Measurements from ENCODE around the gene FOXP2.

FOXP2 gene

DNA sequence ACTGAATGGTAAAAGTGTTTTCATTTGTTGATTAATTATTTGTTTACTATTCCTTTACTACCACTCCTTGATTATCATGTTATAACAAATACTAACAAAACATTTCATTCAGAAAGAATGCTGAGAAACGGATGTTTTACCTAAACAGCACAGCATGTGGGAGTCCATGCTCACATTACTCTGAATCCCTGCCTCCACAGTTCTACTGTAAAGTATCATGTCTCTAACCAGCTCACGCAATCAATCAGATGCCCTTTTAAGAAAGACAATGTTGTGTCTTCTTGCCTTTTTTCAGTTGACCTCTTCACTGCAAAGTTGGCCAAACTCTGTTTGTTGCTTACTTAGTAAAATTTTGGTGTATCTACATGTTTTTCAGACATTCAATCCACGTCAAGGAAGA lies 274.8 kb downstream of the FOXP2 start:
- Histone ChIP-seq H3K36me3 (ENCODE audit: control insufficient read depth, insufficient read depth, low read length) (no peaks in the 10 kb centered on the region), H3K27me3 (ENCODE audit: control insufficient read depth, insufficient read depth, low read length, poor library complexity, severe bottlenecking) (no peaks in the 10 kb centered on the region), H3K27ac (ENCODE audit: insufficient read depth, low read depth, low read length, poor library complexity, severe bottlenecking) (no peak overlapping the region), H3K9me3 (ENCODE audit: control insufficient read depth, low read length) (no peaks in the 10 kb centered on the region), H3K4me1 (ENCODE audit: control insufficient read depth, insufficient read depth, low read length) (no peaks in the 10 kb centered on the region), H3K4me3 (ENCODE audit: insufficient read depth, low read depth, low read length) (no peak overlapping the region)
- 53 to 54% methylated on average over 3 of the region's 3 CpGs for WGBS, 2 experiments

DNA sequence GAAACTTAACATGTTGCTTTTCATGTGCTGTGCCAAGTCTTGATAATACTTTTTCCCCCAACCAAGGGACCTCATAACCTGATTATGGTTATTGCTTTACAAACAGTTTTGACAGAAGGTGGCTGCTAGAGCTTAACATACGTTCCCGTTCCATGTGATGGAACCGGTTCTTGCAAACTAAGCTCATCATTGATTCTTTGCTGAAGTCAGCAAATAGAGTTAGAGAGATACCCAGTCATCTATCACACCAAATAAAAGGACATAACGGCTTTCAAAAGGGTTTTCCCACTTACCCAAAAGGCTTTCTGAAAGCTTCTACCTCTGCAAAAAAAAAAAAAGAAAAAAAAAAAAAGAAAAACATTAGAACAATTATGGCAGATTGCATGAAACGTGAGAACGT lies 277.0 kb downstream of the FOXP2 start:
- 91 to 93% methylated on average over 5 to 6 of the region's 6 CpGs for WGBS, 2 experiments
- no peak overlapping the region for H3K27ac ChIP-seq (ENCODE audit: insufficient read depth, low read depth, low read length, poor library complexity, severe bottlenecking)
- no peaks in the 10 kb centered on the region for H3K27me3 ChIP-seq (ENCODE audit: control insufficient read depth, insufficient read depth, low read length, poor library complexity, severe bottlenecking)
- H3K4me3 ChIP-seq (ENCODE audit: insufficient read depth, low read depth, low read length), result no peak overlapping the region
- H3K9me3 ChIP-seq (ENCODE audit: control insufficient read depth, low read length), result no peaks in the 10 kb centered on the region
- H3K36me3 ChIP-seq (ENCODE audit: control insufficient read depth, insufficient read depth, low read length), result no peaks in the 10 kb centered on the region
- H3K4me1 ChIP-seq (ENCODE audit: control insufficient read depth, insufficient read depth, low read length), result no peaks in the 10 kb centered on the region

DNA sequence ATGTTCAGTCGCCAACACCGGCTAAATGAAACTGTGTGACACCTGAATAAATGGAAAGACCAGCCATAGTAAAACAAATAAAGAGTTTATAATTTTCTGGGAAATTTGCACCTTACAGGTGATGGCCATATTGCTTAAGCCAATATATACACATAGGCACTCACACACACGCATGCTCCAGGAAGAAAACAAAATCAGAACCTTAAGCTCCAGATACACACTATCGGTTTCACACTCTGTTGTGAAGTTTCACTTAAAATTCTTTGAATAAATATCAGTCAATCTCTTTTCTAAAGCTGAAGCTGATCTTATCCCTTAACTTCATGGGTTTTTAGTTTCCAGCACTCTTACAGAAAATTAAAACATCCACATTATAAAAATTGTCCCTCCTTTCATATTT lies 280.6 kb downstream of the FOXP2 start:
- H3K4me1 ChIP-seq (ENCODE audit: control insufficient read depth, insufficient read depth, low read length), result no peaks in the 10 kb centered on the region
- H3K9me3 ChIP-seq (ENCODE audit: control insufficient read depth, low read length), result no peaks in the 10 kb centered on the region
- no peak overlapping the region for H3K4me3 ChIP-seq (ENCODE audit: insufficient read depth, low read depth, low read length)
- WGBS, 2 experiments, result 94 to 100% methylated on average over 4 of the region's 4 CpGs
- no peaks in the 10 kb centered on the region for H3K27me3 ChIP-seq (ENCODE audit: control insufficient read depth, insufficient read depth, low read length, poor library complexity, severe bottlenecking)
- no peak overlapping the region for H3K27ac ChIP-seq (ENCODE audit: insufficient read depth, low read depth, low read length, poor library complexity, severe bottlenecking)
- H3K36me3 ChIP-seq (ENCODE audit: control insufficient read depth, insufficient read depth, low read length), result no peaks in the 10 kb centered on the region

DNA sequence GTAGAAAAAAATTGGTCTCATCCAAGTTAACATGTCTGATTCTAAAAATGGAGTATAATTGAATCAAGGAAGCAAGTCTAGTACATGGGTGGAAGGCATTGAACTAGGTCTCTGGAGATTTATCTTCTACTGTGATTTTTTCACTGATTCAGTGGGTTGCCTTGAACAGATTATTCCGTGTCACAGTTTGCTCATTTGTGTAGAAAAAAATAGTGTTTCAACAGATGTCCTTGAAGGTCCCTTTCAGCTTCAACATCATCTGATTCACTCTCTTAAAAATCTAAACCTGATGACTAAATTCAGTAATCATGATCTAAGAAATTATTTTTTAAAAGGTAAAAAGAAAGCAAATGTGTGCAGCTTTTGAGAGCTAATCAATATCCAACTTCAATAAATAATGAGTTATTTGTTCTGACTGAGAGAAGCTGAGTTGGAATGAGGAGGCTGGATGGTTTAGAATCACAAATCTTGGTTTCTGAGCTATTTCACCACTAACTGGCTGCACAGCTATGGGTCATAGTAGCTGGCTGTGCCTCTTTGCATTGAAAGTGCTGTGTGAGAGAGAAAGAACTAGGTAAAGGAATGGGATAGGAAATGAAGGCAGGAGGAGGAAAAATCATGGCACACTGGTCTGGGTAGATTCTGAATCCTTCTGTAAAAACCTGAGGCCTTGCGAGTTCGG lies 285.8 kb downstream of the FOXP2 start:
- 92 to 100% methylated on average over 2 to 3 of the region's 3 CpGs for WGBS, 2 experiments
- Histone ChIP-seq H3K9me3 (ENCODE audit: control insufficient read depth, low read length) (no peaks in the 10 kb centered on the region), H3K4me3 (ENCODE audit: insufficient read depth, low read depth, low read length) (no peak overlapping the region), H3K36me3 (ENCODE audit: control insufficient read depth, insufficient read depth, low read length) (no peaks in the 10 kb centered on the region), H3K27me3 (ENCODE audit: control insufficient read depth, insufficient read depth, low read length, poor library complexity, severe bottlenecking) (no peaks in the 10 kb centered on the region), H3K27ac (ENCODE audit: insufficient read depth, low read depth, low read length, poor library complexity, severe bottlenecking) (no peak overlapping the region), H3K4me1 (ENCODE audit: control insufficient read depth, insufficient read depth, low read length) (no peaks in the 10 kb centered on the region)

DNA sequence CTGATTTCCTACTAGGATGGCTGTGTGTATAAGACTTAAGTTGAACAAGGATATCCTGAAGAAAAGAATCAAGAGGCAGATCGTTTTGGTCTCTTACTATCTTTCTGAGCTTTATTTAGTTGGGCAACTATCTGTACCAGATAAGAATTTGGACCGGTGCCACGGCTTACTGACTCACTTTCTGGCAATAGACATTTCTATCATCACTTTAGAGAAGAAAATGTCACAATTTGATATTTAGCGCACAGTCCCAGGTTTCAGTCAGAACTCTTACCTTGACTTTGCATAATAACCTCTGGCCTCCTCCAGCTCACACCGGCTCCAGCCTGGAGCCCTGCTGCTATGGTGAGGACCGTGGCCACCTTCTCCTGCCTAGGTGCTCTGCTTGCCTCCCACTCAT lies 289.1 kb downstream of the FOXP2 start:
- no peaks in the 10 kb centered on the region for H3K4me1 ChIP-seq (ENCODE audit: control insufficient read depth, insufficient read depth, low read length)
- no peak overlapping the region for H3K4me3 ChIP-seq (ENCODE audit: insufficient read depth, low read depth, low read length)
- no peaks in the 10 kb centered on the region for H3K36me3 ChIP-seq (ENCODE audit: control insufficient read depth, insufficient read depth, low read length)
- 93 to 97% methylated on average over 6 of the region's 6 CpGs for WGBS, 2 experiments
- H3K27me3 ChIP-seq (ENCODE audit: control insufficient read depth, insufficient read depth, low read length, poor library complexity, severe bottlenecking), result no peaks in the 10 kb centered on the region
- no peaks in the 10 kb centered on the region for H3K9me3 ChIP-seq (ENCODE audit: control insufficient read depth, low read length)
- no peak overlapping the region for H3K27ac ChIP-seq (ENCODE audit: insufficient read depth, low read depth, low read length, poor library complexity, severe bottlenecking)

DNA sequence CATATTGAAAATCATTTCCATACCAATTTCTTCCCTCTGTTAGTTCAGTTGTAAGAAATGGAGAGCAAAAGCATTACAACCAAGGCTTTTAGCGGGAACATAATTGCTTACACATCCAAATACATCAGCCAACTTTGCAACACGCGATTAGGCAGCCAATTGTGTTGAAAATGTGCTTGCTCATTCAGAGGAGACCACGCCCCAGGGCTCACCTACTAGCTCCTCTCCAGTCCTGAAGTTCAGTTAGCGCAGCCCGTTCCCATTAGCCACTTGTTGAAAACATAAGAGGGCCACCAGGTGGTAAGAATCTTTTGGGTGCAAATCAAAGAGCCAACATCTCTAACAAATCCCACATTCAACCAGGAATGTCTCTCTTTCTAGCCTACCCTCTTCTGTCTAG lies 294.0 kb downstream of the FOXP2 start:
- Histone ChIP-seq H3K9me3 (ENCODE audit: control insufficient read depth, low read length) (no peaks in the 10 kb centered on the region), H3K27ac (ENCODE audit: insufficient read depth, low read depth, low read length, poor library complexity, severe bottlenecking) (no peak overlapping the region), H3K27me3 (ENCODE audit: control insufficient read depth, insufficient read depth, low read length, poor library complexity, severe bottlenecking) (no peaks in the 10 kb centered on the region), H3K4me1 (ENCODE audit: control insufficient read depth, insufficient read depth, low read length) (no peaks in the 10 kb centered on the region), H3K36me3 (ENCODE audit: control insufficient read depth, insufficient read depth, low read length) (no peaks in the 10 kb centered on the region), H3K4me3 (ENCODE audit: insufficient read depth, low read depth, low read length) (no peak overlapping the region)
- 84 to 86% methylated on average over 6 of the region's 6 CpGs for WGBS, 2 experiments

DNA sequence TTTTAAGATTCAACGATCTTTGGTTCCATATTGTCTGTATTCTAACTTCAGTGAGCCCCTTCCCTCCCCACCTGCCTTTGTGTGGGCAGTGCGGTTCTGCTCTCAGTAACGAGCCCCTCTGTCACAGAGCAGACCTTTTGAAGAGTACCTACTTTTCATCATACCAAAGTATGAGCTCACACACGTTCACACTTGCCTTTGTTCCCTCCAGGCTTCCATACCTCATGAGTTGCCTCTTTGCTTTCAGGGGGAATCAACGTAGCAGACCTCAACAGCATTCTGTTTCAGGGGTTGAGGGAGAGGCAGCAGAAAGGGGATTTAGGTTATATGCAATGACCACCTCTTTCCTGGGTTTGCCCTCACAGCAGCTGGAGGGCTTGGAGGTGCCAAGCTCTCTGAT lies 295.9 kb downstream of the FOXP2 start:
- WGBS, 2 experiments, result 88 to 93% methylated on average over 5 of the region's 5 CpGs
- Histone ChIP-seq H3K27me3 (ENCODE audit: control insufficient read depth, insufficient read depth, low read length, poor library complexity, severe bottlenecking) (no peaks in the 10 kb centered on the region), H3K9me3 (ENCODE audit: control insufficient read depth, low read length) (no peaks in the 10 kb centered on the region), H3K36me3 (ENCODE audit: control insufficient read depth, insufficient read depth, low read length) (no peaks in the 10 kb centered on the region), H3K4me1 (ENCODE audit: control insufficient read depth, insufficient read depth, low read length) (no peaks in the 10 kb centered on the region), H3K4me3 (ENCODE audit: insufficient read depth, low read depth, low read length) (no peak overlapping the region), H3K27ac (ENCODE audit: insufficient read depth, low read depth, low read length, poor library complexity, severe bottlenecking) (no peak overlapping the region)

DNA sequence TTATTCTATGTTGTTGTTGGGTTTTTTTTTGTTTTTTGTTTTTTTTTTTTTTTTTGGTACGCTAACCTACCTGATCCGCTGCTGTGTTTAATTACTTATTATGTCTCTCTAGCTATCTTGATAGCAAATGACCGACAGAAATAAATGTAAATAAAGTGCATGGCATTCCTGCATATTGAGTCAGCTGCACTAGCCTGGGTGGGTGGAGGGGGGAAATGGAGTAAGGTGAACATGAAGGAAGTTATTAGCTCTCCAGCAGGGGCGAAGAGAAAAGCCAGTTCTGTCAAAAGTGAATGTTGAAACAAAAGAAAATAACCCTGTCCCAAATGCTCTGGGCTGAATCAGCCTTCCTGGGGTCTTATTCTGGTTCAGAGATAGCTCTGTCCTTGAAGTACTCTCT lies 296.6 kb downstream of the FOXP2 start:
- no peaks in the 10 kb centered on the region for H3K4me1 ChIP-seq (ENCODE audit: control insufficient read depth, insufficient read depth, low read length)
- no peaks in the 10 kb centered on the region for H3K36me3 ChIP-seq (ENCODE audit: control insufficient read depth, insufficient read depth, low read length)
- no peaks in the 10 kb centered on the region for H3K9me3 ChIP-seq (ENCODE audit: control insufficient read depth, low read length)
- H3K4me3 ChIP-seq (ENCODE audit: insufficient read depth, low read depth, low read length), result no peak overlapping the region
- H3K27ac ChIP-seq (ENCODE audit: insufficient read depth, low read depth, low read length, poor library complexity, severe bottlenecking), result no peak overlapping the region
- no peaks in the 10 kb centered on the region for H3K27me3 ChIP-seq (ENCODE audit: control insufficient read depth, insufficient read depth, low read length, poor library complexity, severe bottlenecking)
- WGBS, 2 experiments, result 64 to 85% methylated on average over 3 to 4 of the region's 4 CpGs

DNA sequence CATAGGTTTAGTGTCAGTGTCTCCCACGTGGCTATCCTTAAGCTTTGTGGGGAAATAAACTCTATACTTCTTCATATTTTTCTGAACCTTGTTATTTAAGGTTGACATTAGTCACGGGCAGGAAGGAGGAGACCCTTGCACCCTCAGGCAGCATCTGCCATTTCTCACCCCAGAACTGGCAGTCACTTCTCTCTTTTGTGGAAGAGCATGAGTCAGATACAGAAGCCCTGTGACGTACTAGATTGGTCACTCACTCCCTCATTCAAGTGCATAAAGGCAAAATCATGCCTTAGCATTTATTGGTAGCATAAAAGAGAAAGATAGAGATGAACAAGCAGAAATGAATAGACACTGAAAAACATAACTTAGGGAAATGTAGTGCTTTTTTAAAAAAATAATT lies 301.3 kb downstream of the FOXP2 start:
- H3K27me3 ChIP-seq (ENCODE audit: control insufficient read depth, insufficient read depth, low read length, poor library complexity, severe bottlenecking), result no peaks in the 10 kb centered on the region
- H3K4me1 ChIP-seq (ENCODE audit: control insufficient read depth, insufficient read depth, low read length), result no peaks in the 10 kb centered on the region
- H3K27ac ChIP-seq (ENCODE audit: insufficient read depth, low read depth, low read length, poor library complexity, severe bottlenecking), result no peak overlapping the region
- WGBS, 2 experiments, result 61 to 96% methylated on average over 2 to 3 of the region's 3 CpGs
- H3K9me3 ChIP-seq (ENCODE audit: control insufficient read depth, low read length), result no peaks in the 10 kb centered on the region
- H3K36me3 ChIP-seq (ENCODE audit: control insufficient read depth, insufficient read depth, low read length), result no peaks in the 10 kb centered on the region
- H3K4me3 ChIP-seq (ENCODE audit: insufficient read depth, low read depth, low read length), result no peak overlapping the region

DNA sequence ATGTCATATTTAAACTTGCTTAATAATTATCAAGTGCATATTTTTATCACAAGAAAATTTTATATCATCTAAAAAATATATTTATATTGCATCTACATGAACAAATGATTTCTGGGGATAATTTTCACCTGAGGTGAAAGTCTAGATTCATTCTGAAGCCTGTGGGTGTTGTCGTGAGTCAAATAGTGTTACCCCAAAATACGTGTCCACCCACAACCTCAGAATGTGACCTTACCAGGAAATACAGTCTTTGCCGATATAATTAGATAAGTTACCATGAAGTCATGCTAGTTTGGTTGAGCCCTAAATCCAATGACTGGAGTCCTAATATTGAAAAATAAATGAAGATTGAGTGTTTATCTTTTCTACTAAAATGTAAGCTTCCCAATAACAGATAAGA lies 304.2 kb downstream of the FOXP2 start:
- Histone ChIP-seq H3K9me3 (ENCODE audit: control insufficient read depth, low read length) (no peaks in the 10 kb centered on the region), H3K4me1 (ENCODE audit: control insufficient read depth, insufficient read depth, low read length) (no peaks in the 10 kb centered on the region), H3K4me3 (ENCODE audit: insufficient read depth, low read depth, low read length) (no peak overlapping the region), H3K27me3 (ENCODE audit: control insufficient read depth, insufficient read depth, low read length, poor library complexity, severe bottlenecking) (no peaks in the 10 kb centered on the region), H3K36me3 (ENCODE audit: control insufficient read depth, insufficient read depth, low read length) (no peaks in the 10 kb centered on the region), H3K27ac (ENCODE audit: insufficient read depth, low read depth, low read length, poor library complexity, severe bottlenecking) (no peak overlapping the region)
- WGBS, 2 experiments, result 100% methylated on average over 3 of the region's 3 CpGs

DNA sequence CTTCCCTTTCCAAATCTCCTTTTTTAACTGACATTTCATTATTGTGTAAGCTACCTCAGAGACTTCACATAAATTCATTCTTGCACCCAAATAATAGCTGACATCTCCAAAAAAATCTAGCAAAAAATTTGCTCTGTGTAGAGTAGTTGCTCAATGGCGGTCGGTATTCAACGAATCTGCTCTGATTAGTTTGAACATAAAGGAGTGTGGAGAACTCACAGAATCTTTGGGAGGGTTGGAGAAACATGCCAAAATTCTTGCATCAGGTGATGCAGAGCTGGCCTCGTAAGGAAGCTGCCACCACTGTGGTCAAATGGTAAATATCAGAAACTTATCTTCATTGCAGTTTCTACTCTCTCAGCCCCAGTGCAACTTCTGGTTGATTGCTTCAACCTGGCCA lies 306.1 kb downstream of the FOXP2 start:
- H3K36me3 ChIP-seq (ENCODE audit: control insufficient read depth, insufficient read depth, low read length), result no peaks in the 10 kb centered on the region
- H3K27ac ChIP-seq (ENCODE audit: insufficient read depth, low read depth, low read length, poor library complexity, severe bottlenecking), result no peak overlapping the region
- no peak overlapping the region for H3K4me3 ChIP-seq (ENCODE audit: insufficient read depth, low read depth, low read length)
- no peaks in the 10 kb centered on the region for H3K9me3 ChIP-seq (ENCODE audit: control insufficient read depth, low read length)
- no peaks in the 10 kb centered on the region for H3K27me3 ChIP-seq (ENCODE audit: control insufficient read depth, insufficient read depth, low read length, poor library complexity, severe bottlenecking)
- WGBS, 2 experiments, result 92% methylated on average over 3 of the region's 4 CpGs
- no peaks in the 10 kb centered on the region for H3K4me1 ChIP-seq (ENCODE audit: control insufficient read depth, insufficient read depth, low read length)

Data from ectodermal cell (in vitro differentiated cells).